Colonic mucosa (tissue), 4 donors: ENCODE measurements around the gene PPP2R2D. TPM values are rescaled to one million over a fixed set of nuclear protein-coding genes. Genes with fewer than 3 reads are reported as not detected.

ENCODE experiments used
- DNase-seq: peaks from one replicate; pipeline ENCODE4 v3.0.0-alpha.2; 2020
- H3K27ac ChIP-seq: fragments of 200-600 bp; one replicate; pipeline ENCODE4 v1.8.0; 2021
- H3K27me3 ChIP-seq: fragments of 200-600 bp; one replicate; pipeline ENCODE4 v1.8.0; 2021
- H3K36me3 ChIP-seq: fragments of 200-600 bp; one replicate; pipeline ENCODE4 v1.8.0; 2021
- H3K4me1 ChIP-seq: fragments of 200-600 bp; one replicate; pipeline ENCODE4 v1.8.0; 2021; ENCODE audit warnings: mild to moderate bottlenecking
- H3K4me3 ChIP-seq: fragments of 200-600 bp; one replicate; pipeline ENCODE4 v1.8.0; 2021
- H3K9ac ChIP-seq, 2 donors: one replicate each; pipeline ENCODE4 v1.7.0; 2013; ENCODE audit warnings: control low read depth in 2 of 2, low read depth in 2 of 2, low read length in 2 of 2
- H3K9me3 ChIP-seq: fragments of 200-600 bp; one replicate; pipeline ENCODE4 v1.8.0; 2021
- CTCF ChIP-seq: fragments of 200-600 bp; IDR thresholded peaks from one replicate; pipeline ENCODE4 v1.8.0; 2022; ENCODE audit warnings: antibody characterized with exemption, mild to moderate bottlenecking
- intact Hi-C: fragments of 100-400 bp; cut with DNase I; formaldehyde crosslinking; loops from one replicate; pipeline ENCODE4 v1.14.1; 2022
- total RNA-seq, 2 donors: library from RNA; stranded (reverse); fragmentation: NEBNext Ultra II Directional in 1 of 2; extraction: Animal tissue kit (Norgen Biotek cat#: 25700) in 1 of 2; gene quantifications; one replicate each; pipeline ENCODE4 v1.2.1, GENCODE V29; 2021
- donor health status: healthy.
- donor health status: DM: no; HTN: no; CAD: no.
- donor health status: DM: no; HTN: no; CAD: no.

The PPP2R2D gene
- total RNA-seq, 2 donors from 2014 or later = 28.1 to 30.6 TPM

DNA sequence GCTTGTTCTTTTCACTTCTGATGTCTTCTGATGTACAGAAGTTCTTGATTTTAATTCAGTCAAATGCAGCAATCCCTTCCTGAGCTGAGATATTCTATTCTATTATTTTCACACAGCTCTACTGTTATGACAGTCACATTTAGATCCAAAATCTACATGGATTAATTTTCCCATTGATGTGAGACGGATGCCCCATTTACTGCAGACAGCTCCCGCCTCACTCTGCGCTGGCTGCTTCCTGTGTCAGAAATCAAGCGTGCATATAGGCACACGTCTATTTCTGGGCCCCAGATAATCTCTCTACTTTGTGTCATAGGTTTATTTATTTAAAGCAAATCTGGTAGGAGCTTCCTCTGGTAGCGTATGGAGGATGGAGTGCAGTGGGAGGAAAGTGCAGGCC is 74.2 kb downstream of the PPP2R2D start:
- no peaks in the 10 kb centered on the region for H3K36me3 ChIP-seq
- peaks cover 1% of the 10 kb centered on the region for H3K27me3 ChIP-seq
- H3K4me3 ChIP-seq = no peak overlapping the region
- H3K9ac ChIP-seq = no peak overlapping the region
- no peak overlapping the region for H3K27ac ChIP-seq
- intact Hi-C loops = loop anchor here (10.0 kb wide), 1 partner anchor 80 kb away; no protein-coding TSS in a partner anchor
- TF ChIP-seq CTCF = no peak
- no peak for DNase-seq
- H3K9me3 ChIP-seq = no peaks in the 10 kb centered on the region
- peaks cover 8% of the 10 kb centered on the region for H3K4me1 ChIP-seq

- intact Hi-C loops = loop anchor here (10.0 kb wide), 1 partner anchor 81 kb away; no protein-coding TSS in a partner anchor
- H3K4me3 ChIP-seq = no peak overlapping the region
- H3K27ac ChIP-seq = no peak overlapping the region
Observed at GRCh38 chr10:131975796-131976195, 75.0 kb downstream of the PPP2R2D start.

DNA sequence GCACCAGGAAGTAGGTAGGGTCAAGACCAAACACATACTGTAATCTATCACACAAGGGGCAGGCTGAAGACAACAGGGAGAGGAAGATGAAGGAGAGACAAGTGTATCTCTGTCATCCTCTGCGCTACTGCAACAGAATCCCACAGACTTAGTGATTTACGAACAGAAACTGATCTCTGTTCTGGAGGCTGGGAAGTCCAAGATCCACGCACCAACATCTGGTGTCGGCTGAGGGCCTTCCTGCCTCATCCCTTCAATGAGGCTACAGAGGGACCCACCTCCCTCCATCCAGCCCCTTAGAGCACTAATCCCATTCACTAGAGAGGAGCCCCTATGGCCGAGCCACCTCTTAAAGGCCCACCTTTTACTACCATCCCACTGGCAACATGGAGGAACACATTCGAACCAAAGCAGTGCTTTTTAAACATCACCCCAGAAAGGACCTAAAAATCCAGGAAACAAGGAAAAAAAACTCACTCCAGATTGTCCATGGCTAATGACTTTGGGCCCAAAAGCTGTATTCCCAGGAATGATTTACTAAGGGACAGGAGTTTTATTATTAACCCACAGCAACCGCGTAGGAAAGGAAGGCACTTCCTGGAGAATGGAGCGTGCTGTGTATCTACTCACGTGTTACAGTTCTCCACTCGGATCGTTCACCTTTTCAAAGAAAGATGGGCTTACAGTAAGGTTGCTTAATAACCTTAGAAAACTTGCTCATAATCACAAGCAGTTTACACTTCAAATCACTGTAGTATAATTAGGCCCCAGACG is 76.7 kb downstream of the PPP2R2D start:
- H3K4me1 ChIP-seq = peaks cover 12% of the 10 kb centered on the region

More at GRCh38 chr10:131975796-131976195, 75.0 kb downstream of the PPP2R2D start:
- H3K4me1 ChIP-seq = peaks cover 12% of the 10 kb centered on the region
- no peaks in the 10 kb centered on the region for H3K36me3 ChIP-seq
- H3K27me3 ChIP-seq = peaks cover 3% of the 10 kb centered on the region
- DNase-seq = no peak
- H3K9ac ChIP-seq = no peak overlapping the region
- no peaks in the 10 kb centered on the region for H3K9me3 ChIP-seq
- TF ChIP-seq CTCF = no peak

DNA sequence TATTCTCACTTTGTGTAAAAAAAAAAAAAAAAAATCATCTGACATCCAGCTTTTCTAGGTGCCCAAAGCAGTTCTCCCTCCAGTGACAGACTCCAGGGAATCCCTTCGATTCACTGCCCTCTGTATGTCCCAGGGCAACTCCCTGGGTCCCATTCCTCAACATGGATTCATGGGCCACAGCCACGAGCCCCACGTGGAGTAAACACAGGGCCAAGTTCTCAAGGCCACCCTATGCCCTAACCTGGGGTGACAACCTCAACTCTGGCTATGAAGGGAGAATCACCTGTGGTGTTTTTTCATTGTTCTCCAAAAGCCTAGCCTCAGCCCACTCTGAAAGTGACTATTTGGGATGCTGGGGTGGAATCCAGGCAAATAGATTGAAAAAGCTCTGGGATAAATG is 77.6 kb downstream of the PPP2R2D start:
- H3K27me3 ChIP-seq = peaks cover 9% of the 10 kb centered on the region
- H3K4me3 ChIP-seq = no peak overlapping the region
- peaks cover 6% of the 10 kb centered on the region for H3K4me1 ChIP-seq
- no peak for TF ChIP-seq CTCF
- no peaks in the 10 kb centered on the region for H3K36me3 ChIP-seq
- peak overlapping the region in 1 of 2 donors; percentile 12 for H3K9ac ChIP-seq
- no peaks in the 10 kb centered on the region for H3K9me3 ChIP-seq
- intact Hi-C loops = loop anchor here (10.0 kb wide), 1 partner anchor 84 kb away; no protein-coding TSS in a partner anchor
- DNase-seq = no peak
- no peak overlapping the region for H3K27ac ChIP-seq

More for the DNA sequence above, 76.7 kb downstream of the PPP2R2D start:
- no peak overlapping the region for H3K9ac ChIP-seq
- no peak for TF ChIP-seq CTCF
- no peaks in the 10 kb centered on the region for H3K9me3 ChIP-seq
- DNase-seq = no peak
- H3K27me3 ChIP-seq = peaks cover 6% of the 10 kb centered on the region
- no peak overlapping the region for H3K4me3 ChIP-seq
- no peak overlapping the region for H3K27ac ChIP-seq
- H3K36me3 ChIP-seq = no peaks in the 10 kb centered on the region
- intact Hi-C loops = loop anchor here (10.0 kb wide), 1 partner anchor 83 kb away; no protein-coding TSS in a partner anchor

- intact Hi-C loops = loop anchor here (10.0 kb wide), 1 partner anchor 84 kb away; no protein-coding TSS in a partner anchor
- peaks cover 9% of the 10 kb centered on the region for H3K27me3 ChIP-seq
- DNase-seq = no peak
- no peak overlapping the region for H3K4me3 ChIP-seq
- H3K36me3 ChIP-seq = no peaks in the 10 kb centered on the region
- H3K9ac ChIP-seq = no peak overlapping the region
- H3K4me1 ChIP-seq = peaks cover 5% of the 10 kb centered on the region
- TF ChIP-seq CTCF = no peak
- no peak overlapping the region for H3K27ac ChIP-seq
- no peaks in the 10 kb centered on the region for H3K9me3 ChIP-seq
Observed at GRCh38 chr10:131978851-131979250, 78.0 kb downstream of the PPP2R2D start.
